Muscle of arm (tissue), 12 donors: ENCODE data around the gene ANKRD55. TPM values are rescaled to one million over a fixed set of nuclear protein-coding genes. Genes with fewer than 3 reads are reported as not detected.

Experiments used
- polyA plus RNA-seq, 12 donors: library from polyadenylated mRNA; unstranded; fragments of 120-200 nt; gene quantifications; one replicate each; pipeline ENCODE4 v1.2.1, GENCODE V29; 2013; ENCODE audit not compliant: insufficient read length in 12 of 12

ANKRD55 gene
- polyA plus RNA-seq, 12 donors: 0.17 to 0.68 (median 0.34) TPM; not detected in 4

Other genes starting within 250 kb of the ANKRD55 start
- 100 to 1,000 TPM in 2 of 12 donors, 10 to 100 TPM in 9, not detected in 1; 55.6 to 131 (median 78.7) TPM for gene IL6ST, start 238.4 kb downstream of the ANKRD55 start, polyA plus RNA-seq